ENCODE results near the gene BACE2.
"Not testable (repeated sequence)": the region's sequence is repeated elsewhere in the genome, so short reads cannot be mapped to it uniquely, and the experiment has no call there.

BACE2 gene

DNA sequence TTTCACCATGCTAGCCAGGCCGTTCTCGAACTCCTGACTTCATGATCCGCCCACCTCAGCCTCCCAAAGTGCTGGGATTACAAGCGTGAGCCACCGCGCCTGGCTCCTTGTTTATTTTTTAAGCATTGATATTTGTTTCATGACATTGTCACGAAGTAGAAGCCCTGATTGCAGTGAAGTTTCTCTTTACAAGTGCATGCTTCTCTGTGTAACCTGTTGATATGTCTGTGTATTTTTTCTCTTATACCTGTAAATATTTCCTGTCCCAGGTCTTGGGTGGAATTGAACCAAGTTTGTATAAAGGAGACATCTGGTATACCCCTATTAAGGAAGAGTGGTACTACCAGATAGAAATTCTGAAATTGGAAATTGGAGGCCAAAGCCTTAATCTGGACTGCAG is 75.1 kb downstream of the BACE2 start:
- DNase-seq: no peak

GRCh38 chr21:41244266-41244880 is 76.4 kb downstream of the BACE2 start:
- DNase-seq: not testable (repeated sequence)

DNA sequence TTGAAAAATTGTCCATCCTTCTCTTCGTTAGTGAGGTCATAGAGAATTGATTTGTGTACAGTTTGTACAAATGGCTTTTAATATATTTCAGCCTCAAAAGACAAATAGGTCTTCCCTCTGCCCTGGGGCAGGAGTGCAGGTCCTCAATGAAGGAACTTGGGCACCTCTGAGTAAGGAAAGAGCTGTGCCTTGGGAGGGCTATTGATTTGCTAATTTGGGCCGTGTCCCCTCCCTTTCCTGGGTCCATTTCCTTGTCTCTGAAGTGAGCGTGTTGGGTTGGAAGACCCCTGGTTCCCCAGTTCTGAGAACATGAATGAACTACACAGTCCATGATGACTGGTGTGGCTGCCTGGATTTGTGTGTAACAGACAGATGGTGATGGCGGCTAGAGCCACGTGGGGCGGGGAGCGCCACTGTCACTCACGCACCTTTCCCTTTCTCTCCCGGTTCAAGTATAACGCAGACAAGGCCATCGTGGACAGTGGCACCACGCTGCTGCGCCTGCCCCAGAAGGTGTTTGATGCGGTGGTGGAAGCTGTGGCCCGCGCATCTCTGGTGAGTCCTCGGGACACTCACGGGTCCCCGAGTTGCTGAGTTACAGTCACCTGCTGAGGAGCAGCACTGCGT is 77.7 kb downstream of the BACE2 start:
- no peak for DNase-seq

GRCh38 chr21:41246808-41247207 is 78.8 kb downstream of the BACE2 start:
- no peak for DNase-seq

DNA sequence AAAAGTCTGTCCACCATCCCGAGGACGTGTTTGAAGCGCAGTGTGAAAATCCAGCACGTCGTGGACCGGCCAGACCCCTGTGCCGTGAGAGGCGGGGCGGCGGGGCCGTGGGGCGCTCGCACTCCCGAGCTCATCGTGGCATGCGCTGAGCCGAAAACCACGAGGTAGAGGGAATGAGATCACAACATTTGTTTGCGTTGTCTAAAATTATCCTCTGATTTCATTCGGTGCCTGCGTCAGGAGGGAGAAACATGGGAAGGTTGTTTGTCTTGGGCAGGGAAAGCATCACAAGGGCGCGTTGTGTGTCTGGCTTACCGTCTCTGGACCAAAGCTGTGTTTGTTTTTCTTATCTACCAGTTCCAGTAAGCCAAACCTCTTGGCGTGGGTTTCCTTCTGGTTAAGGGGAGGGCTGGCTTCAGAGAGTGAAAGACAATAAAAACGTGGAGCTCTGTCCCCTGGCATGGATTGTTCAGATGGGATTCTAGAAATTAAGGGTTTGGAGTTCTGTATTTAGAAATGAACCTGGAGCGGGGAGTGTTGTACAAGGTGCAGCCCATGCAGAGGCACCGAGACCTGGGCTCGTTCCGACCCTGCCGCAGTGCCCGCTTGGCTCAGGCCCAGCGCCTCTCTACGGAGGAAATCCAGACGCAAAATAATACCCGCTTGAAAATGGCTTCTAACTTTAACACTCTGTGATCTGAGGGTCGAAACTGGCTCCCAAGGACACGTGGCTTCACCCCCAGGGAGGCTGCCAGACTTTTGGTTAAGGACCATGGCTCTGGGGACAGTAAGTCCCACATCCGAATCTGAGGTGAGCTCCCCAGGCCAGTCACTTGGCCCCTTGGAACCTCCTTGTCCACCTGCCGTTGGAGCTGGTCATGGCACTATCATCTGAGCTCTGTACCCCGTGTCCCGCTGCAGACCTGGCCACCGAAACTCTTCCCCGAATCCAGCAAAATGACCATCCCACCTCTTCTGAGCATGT is 79.9 kb downstream of the BACE2 start:
- no peak for DNase-seq

DNA sequence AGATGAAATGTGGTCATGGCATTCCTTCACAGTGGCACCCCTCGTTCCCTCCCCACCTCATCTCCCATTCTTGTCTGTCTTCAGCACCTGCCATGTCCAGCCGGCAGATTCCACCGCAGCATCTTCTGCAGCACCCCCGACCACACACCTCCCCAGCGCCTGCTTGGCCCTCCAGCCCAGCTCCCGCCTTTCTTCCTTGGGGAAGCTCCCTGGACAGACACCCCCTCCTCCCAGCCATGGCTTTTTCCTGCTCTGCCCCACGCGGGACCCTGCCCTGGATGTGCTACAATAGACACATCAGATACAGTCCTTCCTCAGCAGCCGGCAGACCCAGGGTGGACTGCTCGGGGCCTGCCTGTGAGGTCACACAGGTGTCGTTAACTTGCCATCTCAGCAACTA is 81.5 kb downstream of the BACE2 start:
- no peak for DNase-seq

GRCh38 chr21:41250519-41250918 is 82.6 kb downstream of the BACE2 start:
- DNase-seq: no peak

DNA sequence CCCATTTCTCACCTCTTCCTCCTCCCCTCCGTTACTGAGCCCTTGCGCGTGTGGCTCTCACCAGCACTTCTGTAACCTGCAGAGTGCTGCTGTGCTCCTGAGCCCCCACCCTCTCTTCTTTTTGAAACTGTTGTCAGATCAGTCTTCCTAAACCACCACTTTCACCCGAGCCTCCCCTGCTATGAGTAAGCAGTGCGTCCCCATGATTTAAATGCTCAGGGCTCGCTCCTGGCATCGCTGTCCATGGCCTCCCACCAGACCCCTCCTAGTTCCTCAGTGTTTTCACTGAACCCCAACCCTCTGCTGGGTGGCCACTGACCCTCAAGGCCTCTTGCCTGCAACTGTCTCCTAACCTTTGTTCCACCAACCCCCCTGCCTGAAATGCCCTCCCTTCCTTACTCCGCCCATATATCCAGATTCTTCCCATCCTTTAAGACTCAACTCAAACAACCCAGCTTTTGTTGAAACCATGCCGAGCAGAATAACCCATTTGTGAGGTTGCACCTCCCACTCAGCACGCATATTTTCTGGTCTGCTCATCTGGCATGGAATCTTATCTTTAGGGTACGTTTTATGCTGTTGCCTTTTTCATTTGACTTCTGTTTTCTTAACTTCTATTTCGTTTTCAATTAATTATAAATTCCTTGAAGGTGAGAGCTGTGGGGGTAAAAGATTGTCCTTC is 84.1 kb downstream of the BACE2 start:
- no peak for DNase-seq

- no peak for DNase-seq
Observed at GRCh38 chr21:41254090-41254700, 86.2 kb downstream of the BACE2 start.

DNA sequence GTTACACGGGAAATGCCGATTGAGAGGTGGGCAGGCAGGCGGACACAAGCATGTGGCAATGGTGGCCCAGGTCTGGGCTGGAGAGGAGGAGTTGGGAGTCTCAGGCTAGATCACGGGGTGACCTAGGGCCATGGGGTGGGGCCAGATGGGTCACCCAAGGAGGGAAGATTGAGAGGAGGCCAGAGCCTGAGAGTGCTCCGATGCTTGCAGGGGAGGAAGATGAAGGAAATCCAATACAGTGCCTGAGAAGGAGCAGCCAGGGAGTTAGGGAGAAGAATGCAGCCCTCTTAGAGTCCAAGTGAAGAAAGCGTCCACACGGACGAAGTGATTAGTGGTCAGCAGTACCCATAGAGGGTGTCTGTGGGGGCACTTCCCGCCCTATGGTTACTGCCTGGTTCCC is 87.2 kb downstream of the BACE2 start:
- no peak for DNase-seq

- not testable (repeated sequence) for DNase-seq
Observed at GRCh38 chr21:41256231-41256630, 88.3 kb downstream of the BACE2 start.

GRCh38 chr21:41256771-41257702 is 89.1 kb downstream of the BACE2 start:
- DNase-seq: no peak

GRCh38 chr21:41258617-41259016 is 90.7 kb downstream of the BACE2 start:
- no peak for DNase-seq

DNA sequence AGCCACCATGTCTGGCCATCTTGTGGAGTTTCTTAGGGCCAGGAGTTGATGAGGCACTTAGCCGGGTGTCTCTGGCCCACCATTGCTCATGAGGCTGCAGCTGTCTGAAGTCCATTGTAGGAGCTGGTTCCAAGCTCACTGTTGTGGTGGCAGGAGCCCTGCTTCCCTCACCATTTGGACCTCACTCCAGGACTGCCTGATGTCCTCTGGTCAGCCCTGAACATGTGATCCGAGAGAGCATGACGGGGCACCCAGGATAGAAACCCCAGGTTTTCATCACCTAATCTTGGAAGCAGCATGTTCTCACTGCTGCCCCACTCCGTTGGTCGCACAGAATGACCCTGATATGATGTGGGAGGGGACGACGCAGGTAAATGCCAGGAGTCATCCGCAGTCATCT is 92.5 kb downstream of the BACE2 start:
- no peak for DNase-seq

- no peak for DNase-seq
Observed at GRCh38 chr21:41267346-41267745, 99.4 kb downstream of the BACE2 start.

DNA sequence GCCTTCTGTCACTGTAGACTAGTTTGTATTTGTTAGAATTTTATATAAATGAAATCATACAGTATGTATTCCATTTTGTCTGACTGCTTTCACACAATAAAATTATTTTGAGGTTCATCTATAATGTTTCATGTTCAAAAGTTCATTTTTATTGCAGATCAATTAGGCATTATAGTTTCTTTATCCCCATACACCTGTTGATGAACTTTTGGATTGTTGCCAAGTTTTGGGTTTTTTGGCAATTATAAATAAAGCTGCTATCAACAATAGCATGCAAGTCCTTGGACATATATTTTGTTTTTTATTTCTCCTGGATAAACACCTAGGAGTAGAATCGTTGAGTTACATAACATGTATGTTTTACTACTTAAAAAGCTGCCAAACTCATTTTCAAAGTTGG is 101.6 kb downstream of the BACE2 start:
- no peak for DNase-seq

DNA sequence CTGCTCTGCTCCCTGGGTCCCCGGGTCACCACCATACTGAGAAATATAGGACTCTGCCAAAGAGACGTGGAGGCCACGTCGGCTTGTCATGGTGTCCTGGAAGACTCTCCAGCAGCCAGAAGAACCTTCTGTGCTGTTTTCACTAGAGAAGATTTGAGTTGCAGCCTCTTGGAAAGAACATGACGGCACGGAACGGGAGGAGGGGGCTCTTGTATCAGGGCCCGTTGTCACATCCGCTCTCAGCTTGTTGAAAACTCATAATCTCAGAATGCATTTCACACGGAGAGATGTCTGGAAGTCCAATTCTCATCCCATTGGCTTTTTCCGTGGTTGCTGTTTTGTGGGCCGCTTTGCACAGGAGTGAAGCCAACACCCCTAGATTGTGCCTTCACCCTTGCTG is 109.2 kb downstream of the BACE2 start:
- DNase-seq: no peak

DNA sequence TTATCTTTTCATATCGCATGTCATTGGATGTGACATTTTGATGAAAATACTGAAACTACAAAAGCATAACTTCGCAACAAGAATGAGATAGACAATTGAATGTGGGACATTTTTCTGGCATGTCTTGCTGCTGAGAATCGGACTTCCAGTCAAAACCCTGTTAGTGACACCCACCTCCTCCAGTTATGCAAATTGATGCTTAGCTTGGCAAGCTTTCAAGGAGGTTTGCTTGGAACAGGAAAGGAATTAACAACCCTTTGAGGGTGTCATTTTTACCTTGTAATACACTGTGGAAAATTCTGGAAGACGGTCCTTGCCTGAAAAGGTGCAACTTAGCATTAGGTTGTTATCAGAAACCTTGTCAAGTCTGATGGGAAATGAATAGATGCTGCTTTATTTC is 109.9 kb downstream of the BACE2 start:
- DNase-seq: no peak

DNA sequence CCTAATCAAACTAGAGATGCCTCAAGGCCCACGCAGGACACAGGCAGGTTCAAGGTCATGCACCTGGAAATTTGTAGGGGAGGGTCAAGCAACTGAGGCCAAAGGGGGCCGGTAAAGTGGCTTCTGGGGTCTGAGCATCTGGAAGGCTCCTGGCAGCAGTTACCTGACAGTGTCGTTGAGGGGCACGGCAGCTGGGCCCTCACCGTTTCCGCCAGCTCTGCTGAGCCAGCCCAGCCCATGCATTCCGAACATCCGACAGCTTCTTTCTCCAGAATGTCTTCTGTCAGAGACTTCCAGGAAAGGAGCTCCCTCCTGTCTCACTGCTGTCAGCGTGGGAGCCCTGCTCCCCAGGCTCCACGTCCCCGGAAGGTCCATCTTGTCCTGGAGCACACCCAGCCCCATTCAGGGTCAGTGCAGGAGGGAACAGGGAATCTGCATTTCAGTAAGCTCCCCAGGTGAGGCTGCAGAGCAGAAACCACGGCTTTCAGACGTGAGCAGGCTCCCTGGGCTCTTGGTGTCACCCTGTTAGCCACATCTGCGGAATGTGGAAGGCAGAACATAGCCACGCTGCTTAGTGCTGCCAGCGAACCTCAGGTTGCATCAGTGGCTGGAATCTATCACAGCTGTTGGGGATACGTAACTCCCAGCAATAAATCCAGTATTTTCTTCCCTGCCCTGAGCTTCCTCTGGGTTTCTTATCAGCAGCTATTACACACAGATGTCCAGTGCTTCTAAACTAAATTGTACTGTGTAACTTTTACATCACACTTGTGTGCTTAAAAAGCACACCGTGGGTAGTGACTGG is 112.4 kb downstream of the BACE2 start:
- no peak for DNase-seq

DNA sequence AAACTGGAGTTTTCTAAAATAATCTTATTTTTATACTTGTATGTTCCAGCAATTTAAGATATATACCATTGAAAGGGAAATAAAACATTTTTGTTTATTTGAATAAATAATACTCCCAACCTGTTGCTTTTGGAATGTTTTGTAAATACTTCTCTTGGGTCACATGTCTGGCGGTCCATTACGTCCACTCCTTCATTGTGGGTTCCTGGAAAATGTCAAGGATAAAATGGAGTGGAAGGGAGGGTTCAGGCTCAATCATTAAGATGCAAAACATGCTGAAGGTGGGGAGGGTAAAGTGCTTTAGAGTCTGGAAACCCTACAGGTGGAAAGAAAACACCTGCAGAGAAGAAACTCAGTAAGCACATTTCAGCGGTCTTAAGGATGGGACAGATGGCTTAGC is 114.5 kb downstream of the BACE2 start:
- no peak for DNase-seq
